HCT116 (cell line): ENCODE results near the gene APOD. TPM values are rescaled to one million over a fixed set of nuclear protein-coding genes. Genes with fewer than 3 reads are reported as not detected.
"Not testable (repeated sequence)": the region's sequence is repeated elsewhere in the genome, so short reads cannot be mapped to it uniquely, and the experiment has no call there.

Experiments
- ATAC-seq: fragments of 200-7000 bp; cut with Tn5 transposase; 2 replicates; pipeline ENCODE4 v1.9.1; 2020; ENCODE audit warnings: mild to moderate bottlenecking, moderate library complexity
- BruUV-seq: library from RNA; stranded (reverse); fragments of 400-500 nt; replicated peaks from 2 replicates; lab custom pipeline; 2021; lab: Mats Ljungman, UMichigan
- CTCF ChIA-PET: fragments of 300-600 bp; sonication (Branson Sonifier 250); formaldehyde crosslinking; loops from one replicate; lab custom pipeline; 2021; ENCODE audit warnings: antibody characterized with exemption; lab: Charles Lee
- POLR2A ChIA-PET: fragments of 300-600, 350-600 bp; sonication (Branson Sonifier 250); formaldehyde crosslinking; loops from one replicate; lab custom pipeline; 2021; ENCODE audit warnings: antibody characterized with exemption; lab: Charles Lee
- RAD21 ChIA-PET, 2 experiments: fragments of 300-600 bp; sonication (Branson Sonifier 250); formaldehyde crosslinking; loops; one replicate each; lab custom pipeline; 2023; ENCODE audit warnings: low total read pairs in 2 of 2; ENCODE audit not compliant: uncharacterized antibody in 2 of 2, unreplicated experiment in 2 of 2, low non-redundant PET in 1 of 2; lab: Charles Lee
- DNase-seq: peaks from one replicate; pipeline ENCODE4 v3.0.0-alpha.2; 2010; ENCODE audit warnings: low read depth, low spot score
- H2AFZ ChIP-seq: fragments of 200-600 bp; shearing (Covaris generic), sonication (generic); 2 replicates; pipeline ENCODE4 v1.6.1; 2017; ENCODE audit warnings: low read depth, mixed run types, mixed read lengths, antibody characterized with exemption, low read length; ENCODE audit not compliant: poor library complexity, severe bottlenecking
- H3K27ac ChIP-seq: 2 replicates; pipeline ENCODE4 v1.5.1; 2012; ENCODE audit warnings: low read depth, low read length
- H3K27me3 ChIP-seq: fragments of 200-600 bp; sonication (generic); 2 replicates; pipeline ENCODE4 v1.6.1; 2016; ENCODE audit warnings: mixed run types, low read length, mixed read lengths; ENCODE audit not compliant: insufficient read depth
- H3K36me3 ChIP-seq, 2 experiments: fragments of 200-500 bp in 1 of 2; fragments of 200-600 bp in 1 of 2; sonication (Bioruptor generic) in 1 of 2; sonication (generic) in 1 of 2; 2 replicates each; pipeline versions ENCODE4 v1.5.1 to v1.6.1; 2014 to 2016; ENCODE audit warnings: low read length in 2 of 2, inconsistent platforms in 1 of 2, mixed read lengths in 1 of 2, mixed run types in 1 of 2; ENCODE audit not compliant: insufficient read depth in 2 of 2, control insufficient read depth in 1 of 2
- H3K4me1 ChIP-seq, 2 experiments: fragments of 200-600 bp in 1 of 2; sonication (generic) in 1 of 2; 2 replicates each; pipeline versions ENCODE4 v1.5.1 to v1.6.1; 2012 to 2017; ENCODE audit warnings: low read length in 2 of 2, inconsistent platforms in 1 of 2, mild to moderate bottlenecking in 1 of 2, mixed read lengths in 1 of 2, mixed run types in 1 of 2, moderate library complexity in 1 of 2; ENCODE audit not compliant: insufficient read depth in 2 of 2, control insufficient read depth in 1 of 2
- H3K4me2 ChIP-seq: fragments of 200-600 bp; sonication (generic); 2 replicates; pipeline ENCODE4 v1.6.1; 2017; ENCODE audit warnings: mixed run types, low read length, mixed read lengths
- H3K4me3 ChIP-seq, 2 experiments: fragments of 200-600 bp in 1 of 2; sonication (generic) in 1 of 2; replicated peaks in 1 of 2; 2 replicates each; pipeline ENCODE4 v1.5.1; 2011 to 2016; ENCODE audit warnings: low read length in 2 of 2, control low read depth in 1 of 2, low read depth in 1 of 2, mild to moderate bottlenecking in 1 of 2, mixed read lengths in 1 of 2, mixed run types in 1 of 2
- H3K79me2 ChIP-seq: fragments of 200-600 bp; sonication (generic); 2 replicates; pipeline ENCODE4 v1.6.1; 2017; ENCODE audit warnings: mild to moderate bottlenecking, mixed run types, low read length, moderate library complexity, mixed read lengths; ENCODE audit not compliant: insufficient read depth
- H3K9ac ChIP-seq: fragments of 200-600 bp; sonication (generic); 2 replicates; pipeline ENCODE4 v1.6.1; 2016; ENCODE audit warnings: low read length, mixed read lengths
- H3K9me2 ChIP-seq: fragments of 200-600 bp; sonication (generic), shearing (Covaris generic); 2 replicates; pipeline ENCODE4 v1.6.1; 2017; ENCODE audit warnings: mixed run types, mild to moderate bottlenecking, moderate library complexity; ENCODE audit not compliant: insufficient read depth
- H3K9me3 ChIP-seq, 2 experiments: fragments of 200-500 bp in 1 of 2; fragments of 200-600 bp in 1 of 2; sonication (Bioruptor generic) in 1 of 2; sonication (generic) in 1 of 2; 2 replicates each; pipeline ENCODE4 v1.6.1; 2014 to 2017; ENCODE audit warnings: low read length in 2 of 2, mixed read lengths in 2 of 2, inconsistent platforms in 1 of 2, low read depth in 1 of 2, mild to moderate bottlenecking in 1 of 2, mixed run types in 1 of 2, moderate library complexity in 1 of 2; ENCODE audit not compliant: control insufficient read depth in 1 of 2, insufficient read depth in 1 of 2
- H4K20me1 ChIP-seq: fragments of 200-600 bp; sonication (generic), shearing (Covaris generic); 2 replicates; pipeline ENCODE4 v1.6.1; 2017; ENCODE audit warnings: mixed run types, mild to moderate bottlenecking, moderate library complexity; ENCODE audit not compliant: insufficient read depth
- intact Hi-C: fragments of 100-400 bp; cut with micrococcal nuclease; formaldehyde crosslinking; loops from 2 replicates; pipeline ENCODE4 v1.10.0; 2022
- total RNA-seq: library from RNA; stranded (reverse); gene quantifications from one replicate; pipeline ENCODE4 v1.2.1, GENCODE V29; 2021; ENCODE audit not compliant: unreplicated experiment

The APOD gene
- total RNA-seq, 1 experiment from 2014 or later, result 0.76 TPM

DNA sequence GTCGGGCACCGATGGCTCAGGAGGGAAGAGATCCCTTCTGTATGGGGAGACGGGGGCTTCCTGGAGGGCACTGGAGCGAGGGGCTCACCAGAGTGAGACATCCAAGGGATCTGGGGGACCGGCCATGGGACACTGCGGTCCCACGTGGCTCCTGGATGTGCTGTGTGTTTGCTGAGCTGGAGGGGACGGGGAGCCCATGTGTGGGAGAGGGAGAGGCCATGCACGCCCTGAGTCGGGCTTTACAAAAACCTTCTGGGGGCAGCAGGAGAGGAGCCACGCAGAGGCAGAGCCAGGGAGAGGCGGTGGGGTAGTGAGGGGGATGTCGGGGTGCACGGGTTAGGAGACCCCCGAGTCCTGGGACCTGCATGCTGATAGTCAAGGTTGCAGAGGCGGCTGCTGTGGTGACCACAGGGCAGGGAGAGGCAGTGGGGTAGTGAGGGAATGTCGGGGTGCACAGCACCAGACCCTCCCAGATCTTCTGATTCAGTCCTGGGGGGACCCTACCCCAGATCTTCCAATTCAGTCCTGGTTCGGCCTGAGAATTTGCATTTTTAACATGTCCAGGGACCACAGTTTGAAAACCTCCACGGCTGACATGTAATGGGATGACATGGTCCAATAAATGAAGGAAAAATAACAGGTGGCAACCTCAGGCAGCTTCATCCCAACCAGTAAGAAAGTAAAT is 48.9 kb upstream of the APOD start:
- H2AFZ ChIP-seq, H4K20me1 ChIP-seq, H3K9me2 ChIP-seq, CTCF ChIA-PET, H3K9ac ChIP-seq, POLR2A ChIA-PET, H3K27ac ChIP-seq, H3K9me3 ChIP-seq, H3K27me3 ChIP-seq, H3K4me1 ChIP-seq, BruUV-seq, RAD21 ChIA-PET, DNase-seq, H3K4me2 ChIP-seq, H3K4me3 ChIP-seq, ATAC-seq, H3K36me3 ChIP-seq, intact Hi-C loops, H3K79me2 ChIP-seq: not testable (repeated sequence)

DNA sequence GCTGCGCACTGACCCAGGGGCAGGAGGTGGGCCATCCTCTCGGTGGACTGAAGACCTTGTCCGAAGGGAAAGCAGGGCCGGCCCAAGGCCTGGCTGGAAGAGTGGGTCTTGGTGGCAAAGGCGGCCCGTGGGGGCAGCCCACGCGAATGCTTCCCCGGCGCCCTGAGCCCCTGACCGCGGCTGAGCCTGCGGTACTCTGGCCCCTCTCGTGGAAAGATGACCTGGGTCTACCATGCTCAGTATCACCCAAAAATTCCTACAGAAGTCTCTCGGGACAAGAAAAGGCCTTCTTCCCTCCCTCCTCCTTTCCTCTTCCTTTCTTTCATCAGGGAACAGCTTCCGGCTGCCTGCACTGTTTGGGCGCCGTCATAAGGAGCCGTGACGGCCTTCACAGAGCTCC is 48.3 kb upstream of the APOD start:
- RAD21 ChIA-PET, intact Hi-C loops, POLR2A ChIA-PET, H3K9me3 ChIP-seq, H3K9ac ChIP-seq, H3K27me3 ChIP-seq, H3K4me1 ChIP-seq, H4K20me1 ChIP-seq, H3K4me3 ChIP-seq, BruUV-seq, H2AFZ ChIP-seq, H3K27ac ChIP-seq, H3K79me2 ChIP-seq, CTCF ChIA-PET, H3K4me2 ChIP-seq, H3K36me3 ChIP-seq, ATAC-seq, H3K9me2 ChIP-seq, DNase-seq: not testable (repeated sequence)

DNA sequence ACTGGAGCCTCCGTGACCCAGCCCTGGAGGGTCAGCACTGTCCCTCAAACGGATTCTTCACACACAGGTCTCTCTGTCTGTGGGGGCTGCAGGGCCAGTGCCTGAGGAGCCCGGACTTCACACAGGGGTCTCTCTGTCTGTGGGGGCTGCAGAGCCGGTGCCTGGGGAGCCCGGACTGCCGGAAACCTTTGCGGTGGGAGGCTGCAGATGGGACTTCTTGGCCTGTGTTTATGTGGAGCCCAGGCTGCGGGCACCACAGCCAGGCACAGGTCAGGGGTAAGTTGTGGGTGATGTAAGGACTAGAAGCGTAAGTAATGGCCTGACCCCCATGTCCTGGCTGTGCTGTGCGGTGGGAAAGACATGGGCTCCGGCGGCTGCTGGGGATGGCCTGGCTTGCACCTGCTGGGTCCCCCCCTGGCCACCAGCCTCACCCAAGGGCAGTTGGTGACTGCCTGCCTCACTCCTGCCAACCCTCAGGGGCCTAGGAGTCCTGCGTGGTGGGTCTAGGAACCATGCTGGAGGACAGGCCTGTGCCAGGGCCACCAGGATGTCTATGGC is 47.3 kb upstream of the APOD start:
- H3K9ac ChIP-seq, H4K20me1 ChIP-seq, DNase-seq, CTCF ChIA-PET, H3K4me2 ChIP-seq, RAD21 ChIA-PET, H3K36me3 ChIP-seq, intact Hi-C loops, H2AFZ ChIP-seq, ATAC-seq, H3K27ac ChIP-seq, H3K9me2 ChIP-seq, H3K27me3 ChIP-seq, H3K79me2 ChIP-seq, POLR2A ChIA-PET, H3K4me1 ChIP-seq, H3K4me3 ChIP-seq, H3K9me3 ChIP-seq, BruUV-seq: not testable (repeated sequence)

DNA sequence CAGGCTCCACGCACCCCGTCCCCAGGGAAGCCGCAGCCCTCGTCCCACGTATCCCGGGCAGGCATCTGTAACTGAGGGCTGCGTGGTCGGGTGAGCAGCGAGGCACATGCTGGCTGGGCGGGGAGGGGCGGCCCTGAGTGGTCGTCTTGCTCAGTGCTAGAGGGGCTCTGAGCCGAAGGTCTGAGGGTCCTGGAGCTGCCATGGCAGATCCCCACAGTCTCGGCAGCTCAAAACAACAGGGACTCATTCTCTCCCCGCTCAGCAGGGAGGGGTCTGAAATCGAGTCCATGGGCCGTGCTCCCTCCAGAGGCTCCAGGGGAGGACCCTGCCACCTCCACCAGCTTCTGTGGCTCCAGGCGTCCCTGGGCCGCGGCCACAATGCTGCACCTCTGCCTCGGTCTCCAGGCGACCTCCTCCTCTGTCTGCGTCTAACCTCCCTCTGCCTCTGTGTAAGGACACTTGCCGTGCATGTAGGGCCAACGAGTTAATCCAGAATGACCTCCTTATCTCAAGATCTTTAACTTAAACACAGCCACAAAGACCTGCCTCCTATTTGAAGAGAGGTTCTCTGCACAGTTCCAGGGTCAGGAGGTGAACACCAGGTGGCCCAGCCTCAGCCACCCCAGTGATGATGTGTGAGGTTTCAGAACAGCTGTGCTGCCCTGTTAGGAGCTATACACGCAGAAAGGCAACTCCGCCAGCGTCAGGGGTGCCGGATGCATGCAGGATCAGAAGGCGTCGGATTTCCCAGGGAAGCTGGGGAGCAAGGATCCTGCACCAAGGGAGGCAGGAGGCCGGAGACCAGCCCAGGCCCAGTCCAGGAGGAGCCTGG is 46.6 kb upstream of the APOD start:
- H3K79me2 ChIP-seq, DNase-seq, intact Hi-C loops, H3K9me2 ChIP-seq, H3K36me3 ChIP-seq, BruUV-seq, H3K27me3 ChIP-seq, H2AFZ ChIP-seq, H3K9me3 ChIP-seq, H3K4me1 ChIP-seq, ATAC-seq, CTCF ChIA-PET, H3K27ac ChIP-seq, H3K4me2 ChIP-seq, RAD21 ChIA-PET, POLR2A ChIA-PET, H4K20me1 ChIP-seq, H3K4me3 ChIP-seq, H3K9ac ChIP-seq: not testable (repeated sequence)
